OCI-LY3 (cell line): ENCODE results near the gene HERC2.

Experiments
- H2AFZ ChIP-seq: fragments of 200-600, 300-600 bp; shearing (Covaris generic); 2 replicates; pipeline ENCODE4 v1.6.0; 2014; ENCODE audit warnings: antibody characterized with exemption, low read depth, low read length
- H3K27ac ChIP-seq: fragments of 200-600, 300-600 bp; sonication (generic); 2 replicates; pipeline ENCODE4 v1.5.1; 2014; ENCODE audit warnings: mild to moderate bottlenecking, low read length, moderate library complexity, mixed read lengths
- H3K27me3 ChIP-seq: fragments of 200-600, 300-600 bp; sonication (generic); 2 replicates; pipeline ENCODE4 v1.6.1; 2014; ENCODE audit warnings: low read depth, low read length, mixed read lengths
- H3K36me3 ChIP-seq: fragments of 200-600, 300-600 bp; sonication (generic); replicated peaks from 2 replicates; pipeline ENCODE3; 2014; ENCODE audit warnings: low read depth, low read length, mixed read lengths
- H3K4me1 ChIP-seq: fragments of 300-600, 200-600 bp; sonication (generic); 2 replicates; pipeline ENCODE4 v1.6.1; 2014; ENCODE audit warnings: low read length, mixed read lengths
- H3K4me2 ChIP-seq: fragments of 200-600, 300-600 bp; sonication (generic); 2 replicates; pipeline ENCODE4 v1.6.1; 2014; ENCODE audit warnings: low read length, mixed read lengths
- H3K4me3 ChIP-seq: fragments of 300-600, 200-600 bp; sonication (generic); 2 replicates; pipeline ENCODE4 v1.5.1; 2014; ENCODE audit warnings: antibody characterized with exemption, mild to moderate bottlenecking, low read length, moderate library complexity
- H3K79me2 ChIP-seq: fragments of 300-600, 200-600 bp; shearing (Covaris generic); 2 replicates; pipeline ENCODE4 v1.6.1; 2014; ENCODE audit warnings: mild to moderate bottlenecking, low read length, mixed read lengths
- H3K9ac ChIP-seq: fragments of 300-600, 200-600 bp; shearing (Covaris generic); 2 replicates; pipeline ENCODE4 v1.6.0; 2014; ENCODE audit warnings: mild to moderate bottlenecking, low read length, moderate library complexity
- H3K9me3 ChIP-seq: fragments of 200-600, 300-600 bp; shearing (Covaris generic); 2 replicates; pipeline ENCODE4 v1.6.1; 2014; ENCODE audit warnings: low read length, mixed read lengths; ENCODE audit not compliant: insufficient read depth
- H4K20me1 ChIP-seq: fragments of 200-600, 300-600 bp; sonication (generic); 2 replicates; pipeline ENCODE4 v1.6.1; 2016; ENCODE audit warnings: low read length, mixed read lengths; ENCODE audit not compliant: insufficient read depth
- CTCF ChIP-seq: fragments of 200-600, 300-600 bp; sonication (generic); IDR thresholded peaks from 2 replicates; pipeline ENCODE4 v1.5.1; 2014; ENCODE audit warnings: antibody characterized with exemption, low read length, low read depth
- EZH2phosphoT487 ChIP-seq: fragments of 200-600 bp; shearing (Covaris generic); IDR thresholded peaks from 2 replicates; pipeline ENCODE4 v1.6.1; 2018; ENCODE audit warnings: antibody characterized with exemption, mixed run types, low read depth

HERC2 gene

GRCh38 chr15:28112962-28113361, 209.0 kb downstream of the HERC2 start:
- no peaks in the 10 kb centered on the region for H4K20me1 ChIP-seq

GRCh38 chr15:28112101-28112760, 209.7 kb downstream of the HERC2 start:
- Histone ChIP-seq H3K27me3 (no peaks in the 10 kb centered on the region), H3K79me2 (no peaks in the 10 kb centered on the region), H3K9ac (no peak overlapping the region), H3K4me3 (no peak overlapping the region), H3K9me3 (no peaks in the 10 kb centered on the region), H3K4me2 (no peak overlapping the region), H4K20me1 (no peaks in the 10 kb centered on the region), H2AFZ (no peak overlapping the region), H3K4me1 (no peaks in the 10 kb centered on the region), H3K36me3 (peaks cover 5% of the 10 kb centered on the region), H3K27ac (no peak overlapping the region)
- TF ChIP-seq EZH2phosphoT487 (no peak), CTCF (no peak)

More at GRCh38 chr15:28112962-28113361, 209.0 kb downstream of the HERC2 start:
- Histone ChIP-seq H3K36me3 (peaks cover 5% of the 10 kb centered on the region), H3K27ac (no peak overlapping the region), H3K27me3 (no peaks in the 10 kb centered on the region), H3K4me2 (no peak overlapping the region), H3K4me3 (no peak overlapping the region), H3K79me2 (no peaks in the 10 kb centered on the region), H3K9ac (no peak overlapping the region), H2AFZ (no peak overlapping the region), H3K9me3 (no peaks in the 10 kb centered on the region), H3K4me1 (no peaks in the 10 kb centered on the region)
- TF ChIP-seq CTCF, result no peak
- no peak for TF ChIP-seq EZH2phosphoT487

- Histone ChIP-seq H3K36me3 (peaks cover 5% of the 10 kb centered on the region), H3K27me3 (no peaks in the 10 kb centered on the region), H3K79me2 (no peaks in the 10 kb centered on the region), H3K9me3 (no peaks in the 10 kb centered on the region), H3K9ac (no peak overlapping the region), H3K27ac (no peak overlapping the region), H3K4me3 (no peak overlapping the region), H3K4me1 (no peaks in the 10 kb centered on the region), H2AFZ (no peak overlapping the region), H4K20me1 (no peaks in the 10 kb centered on the region), H3K4me2 (no peak overlapping the region)
- TF ChIP-seq EZH2phosphoT487 (no peak), CTCF (no peak)
Measured at GRCh38 chr15:28111543-28111942, 210.4 kb downstream of the HERC2 start.

- Histone ChIP-seq H3K4me3 (no peak overlapping the region), H3K27me3 (no peaks in the 10 kb centered on the region), H3K9me3 (no peaks in the 10 kb centered on the region), H3K79me2 (no peaks in the 10 kb centered on the region), H3K4me1 (no peaks in the 10 kb centered on the region), H3K36me3 (peaks cover 5% of the 10 kb centered on the region), H3K4me2 (no peak overlapping the region), H3K27ac (no peak overlapping the region), H2AFZ (no peak overlapping the region), H3K9ac (no peak overlapping the region), H4K20me1 (no peaks in the 10 kb centered on the region)
- TF ChIP-seq CTCF (no peak), EZH2phosphoT487 (no peak)
Measured at GRCh38 chr15:28110481-28110881, 211.5 kb downstream of the HERC2 start.
